Ovary (tissue), 3 donors: ENCODE results near the gene C6orf47.

Experiments used
- POLR2A ChIP-seq: fragments of 450-650 bp; IDR thresholded peaks from one replicate; pipeline ENCODE4 v1.6.1; 2017; ENCODE audit warnings: antibody characterized with exemption, mild to moderate bottlenecking, moderate library complexity
- TF ChIP-seq, protein P1 (sequence below), 3 donors: fragments of 450-650 bp in 2 of 3; fragments of 200-600 bp in 1 of 3; IDR thresholded peaks; one replicate each; pipeline versions ENCODE4 v1.5.1 to v1.8.0; 2016 to 2022; ENCODE audit warnings: antibody characterized with exemption in 3 of 3, mild to moderate bottlenecking in 1 of 3
- donor health status: DM: no; HTN: no; CAD: no.

- TF ChIP-seq POLR2A = peak; percentile 84
- TF ChIP-seq, protein P1, sequence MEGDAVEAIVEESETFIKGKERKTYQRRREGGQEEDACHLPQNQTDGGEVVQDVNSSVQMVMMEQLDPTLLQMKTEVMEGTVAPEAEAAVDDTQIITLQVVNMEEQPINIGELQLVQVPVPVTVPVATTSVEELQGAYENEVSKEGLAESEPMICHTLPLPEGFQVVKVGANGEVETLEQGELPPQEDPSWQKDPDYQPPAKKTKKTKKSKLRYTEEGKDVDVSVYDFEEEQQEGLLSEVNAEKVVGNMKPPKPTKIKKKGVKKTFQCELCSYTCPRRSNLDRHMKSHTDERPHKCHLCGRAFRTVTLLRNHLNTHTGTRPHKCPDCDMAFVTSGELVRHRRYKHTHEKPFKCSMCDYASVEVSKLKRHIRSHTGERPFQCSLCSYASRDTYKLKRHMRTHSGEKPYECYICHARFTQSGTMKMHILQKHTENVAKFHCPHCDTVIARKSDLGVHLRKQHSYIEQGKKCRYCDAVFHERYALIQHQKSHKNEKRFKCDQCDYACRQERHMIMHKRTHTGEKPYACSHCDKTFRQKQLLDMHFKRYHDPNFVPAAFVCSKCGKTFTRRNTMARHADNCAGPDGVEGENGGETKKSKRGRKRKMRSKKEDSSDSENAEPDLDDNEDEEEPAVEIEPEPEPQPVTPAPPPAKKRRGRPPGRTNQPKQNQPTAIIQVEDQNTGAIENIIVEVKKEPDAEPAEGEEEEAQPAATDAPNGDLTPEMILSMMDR (IDR thresholded peaks at IDR 0.05) = peak in 1 of 3 donors; percentile 24
Observed at GRCh38 chr6:31665501-31666336, 5.1 kb upstream of the C6orf47 start, which contains the start of gene CSNK2B.
